OCI-LY7 (cell line): ENCODE results near the gene ZNRF2. TPM values are rescaled to one million over a fixed set of nuclear protein-coding genes. Genes with fewer than 3 reads are reported as not detected.
"Not testable (repeated sequence)": the region's sequence is repeated elsewhere in the genome, so short reads cannot be mapped to it uniquely, and the experiment has no call there.

Experiments
- BruUV-seq: library from RNA; stranded (reverse); fragments of 400-500 nt; replicated peaks from 2 replicates; lab custom pipeline; 2021; lab: Mats Ljungman, UMichigan
- CTCF ChIA-PET: fragments of 300-600 bp; sonication (Branson Sonifier 250); formaldehyde crosslinking; loops from one replicate; lab custom pipeline; 2022; ENCODE audit warnings: antibody characterized with exemption; ENCODE audit not compliant: unreplicated experiment; lab: Charles Lee
- POLR2A ChIA-PET: fragments of 300-600 bp; sonication (Branson Sonifier 250); formaldehyde crosslinking; loops from one replicate; lab custom pipeline; 2022; ENCODE audit warnings: antibody characterized with exemption; lab: Charles Lee
- DNase-seq: peaks from one replicate; pipeline ENCODE4 v3.0.0-alpha.2; 2015; ENCODE audit warnings: low spot score
- H2AFZ ChIP-seq: fragments of 200-600 bp; sonication (generic), shearing (Covaris generic); 2 replicates; pipeline ENCODE4 v1.6.1; 2014; ENCODE audit warnings: mild to moderate bottlenecking, antibody characterized with exemption, low read length, moderate library complexity
- H3K27ac ChIP-seq: fragments of 200-600 bp; sonication (generic); 2 replicates; pipeline ENCODE4 v1.5.1; 2014; ENCODE audit warnings: mixed run types, low read depth, mild to moderate bottlenecking, moderate library complexity, low read length, inconsistent platforms; ENCODE audit not compliant: poor library complexity, severe bottlenecking
- H3K36me3 ChIP-seq: fragments of 200-600 bp; sonication (generic); 2 replicates; pipeline ENCODE4 v1.6.1; 2014; ENCODE audit warnings: mild to moderate bottlenecking, antibody characterized with exemption, low read length, moderate library complexity, mixed read lengths; ENCODE audit not compliant: insufficient read depth
- H3K4me1 ChIP-seq: fragments of 200-600 bp; sonication (generic); 2 replicates; pipeline ENCODE4 v1.5.1; 2014; ENCODE audit warnings: mild to moderate bottlenecking, low read length; ENCODE audit not compliant: insufficient read depth, poor library complexity, severe bottlenecking
- H3K4me2 ChIP-seq: fragments of 200-600 bp; sonication (generic); 2 replicates; pipeline ENCODE4 v1.6.1; 2014; ENCODE audit warnings: mild to moderate bottlenecking, low read length
- H3K4me3 ChIP-seq: fragments of 200-600 bp; sonication (generic); 2 replicates; pipeline ENCODE4 v1.5.1; 2014; ENCODE audit warnings: mild to moderate bottlenecking, low read depth, low read length; ENCODE audit not compliant: poor library complexity, severe bottlenecking
- H3K79me2 ChIP-seq: fragments of 200-600 bp; sonication (generic); 2 replicates; pipeline ENCODE4 v1.6.1; 2016; ENCODE audit warnings: low read depth, mild to moderate bottlenecking, low read length, moderate library complexity, mixed read lengths; ENCODE audit not compliant: insufficient read depth
- H3K9me2 ChIP-seq: fragments of 200-600 bp; sonication (generic); 2 replicates; pipeline ENCODE4 v1.6.1; 2016; ENCODE audit warnings: mild to moderate bottlenecking, low read length, mixed read lengths; ENCODE audit not compliant: insufficient read depth
- H3K9me3 ChIP-seq: fragments of 200-600 bp; sonication (generic); 2 replicates; pipeline ENCODE4 v1.6.1; 2014; ENCODE audit warnings: mild to moderate bottlenecking, mixed run types, low read length, mixed read lengths
- H4K20me1 ChIP-seq: fragments of 200-600 bp; sonication (generic); 2 replicates; pipeline ENCODE4 v1.6.1; 2014; ENCODE audit warnings: mild to moderate bottlenecking, antibody characterized with exemption, low read length, moderate library complexity, mixed read lengths; ENCODE audit not compliant: insufficient read depth
- CTCF ChIP-seq: fragments of 200-600 bp; sonication (generic); conservative IDR thresholded peaks from 2 replicates; pipeline ENCODE4 v1.5.1; 2014; ENCODE audit warnings: mild to moderate bottlenecking, antibody characterized with exemption, low read length, moderate library complexity, mixed read lengths
- EZH2phosphoT487 ChIP-seq: fragments of 200-600 bp; sonication (generic); IDR thresholded peaks from 2 replicates; pipeline ENCODE4 v1.6.1; 2018; ENCODE audit warnings: low read depth, borderline replicate concordance, mild to moderate bottlenecking, mixed run types, antibody characterized with exemption, low read length, moderate library complexity, mixed read lengths
- intact Hi-C: fragments of 100-400 bp; cut with micrococcal nuclease; formaldehyde crosslinking; loops from one replicate; pipeline ENCODE4 v1.10.0; 2022; ENCODE audit not compliant: unreplicated experiment
- total RNA-seq, 2 experiments: library from RNA; depleted of rRNA in 1 of 2; stranded (reverse); fragments of >200 nt in 1 of 2; shearing (Covaris generic) in 1 of 2; gene quantifications; 2 replicates each; pipeline ENCODE4 v1.2.3, GENCODE V29; 2014 to 2022

ZNRF2 gene
- total RNA-seq, 2 experiments from 2014 or later = 21.2 to 24.7 TPM

- no peak for DNase-seq
- H3K36me3 ChIP-seq = no peaks in the 10 kb centered on the region
- H3K79me2 ChIP-seq = no peaks in the 10 kb centered on the region
- no peaks in the 10 kb centered on the region for H3K9me3 ChIP-seq
- no peak overlapping the region for H3K4me3 ChIP-seq
- POLR2A ChIA-PET = interaction anchor here (0.6 to 1.0 kb wide), 4 partner anchors 14 to 443 kb away, joined by 3 to 4 read pairs (median 3); no protein-coding TSS in a partner anchor
- H2AFZ ChIP-seq = no peak overlapping the region
- CTCF ChIA-PET = no interaction called here
- H3K4me1 ChIP-seq = no peaks in the 10 kb centered on the region
- no peaks in the 10 kb centered on the region for H4K20me1 ChIP-seq
- BruUV-seq = no TSS peak
- H3K4me2 ChIP-seq = no peak overlapping the region
- TF ChIP-seq EZH2phosphoT487 (no peak), CTCF (no peak)
- H3K9me2 ChIP-seq = no peaks in the 10 kb centered on the region
- H3K27ac ChIP-seq = no peak overlapping the region
- intact Hi-C loops = no loop called here
Measured at GRCh38 chr7:30260246-30260768, 24.1 kb upstream of the ZNRF2 start.

- intact Hi-C loops = no loop called here
- no peak overlapping the region for H2AFZ ChIP-seq
- no peaks in the 10 kb centered on the region for H3K36me3 ChIP-seq
- POLR2A ChIA-PET = interaction anchor here (2.7 kb wide), 1 partner anchor 12 kb away, joined by 31 read pairs; no protein-coding TSS in a partner anchor
- CTCF ChIA-PET = interaction anchor here (1.6 kb wide), 1 partner anchor 8 kb away, joined by 5 read pairs; no protein-coding TSS in a partner anchor
- H3K4me2 ChIP-seq = no peak overlapping the region
- peaks cover 9% of the 10 kb centered on the region for H3K4me1 ChIP-seq
- BruUV-seq = no TSS peak
- no peaks in the 10 kb centered on the region for H4K20me1 ChIP-seq
- TF ChIP-seq EZH2phosphoT487 (no peak), CTCF (no peak)
- H3K79me2 ChIP-seq = no peaks in the 10 kb centered on the region
- no peaks in the 10 kb centered on the region for H3K9me2 ChIP-seq
- no peak overlapping the region for H3K27ac ChIP-seq
- H3K9me3 ChIP-seq = no peaks in the 10 kb centered on the region
- DNase-seq = no peak
- H3K4me3 ChIP-seq = no peak overlapping the region
Measured at GRCh38 chr7:30263090-30263710, 21.2 kb upstream of the ZNRF2 start.

- H3K4me1 ChIP-seq = peaks cover 9% of the 10 kb centered on the region
- POLR2A ChIA-PET = interaction anchor here (2.7 kb wide), 1 partner anchor 11 kb away, joined by 31 read pairs; no protein-coding TSS in a partner anchor
- H3K9me2 ChIP-seq = no peaks in the 10 kb centered on the region
- TF ChIP-seq CTCF (no peak), EZH2phosphoT487 (no peak)
- no peak overlapping the region for H3K4me2 ChIP-seq
- H3K4me3 ChIP-seq = no peak overlapping the region
- DNase-seq = no peak
- no peaks in the 10 kb centered on the region for H3K79me2 ChIP-seq
- no peaks in the 10 kb centered on the region for H3K9me3 ChIP-seq
- BruUV-seq = no TSS peak
- intact Hi-C loops = no loop called here
- CTCF ChIA-PET = no interaction called here
- no peaks in the 10 kb centered on the region for H4K20me1 ChIP-seq
- H3K27ac ChIP-seq = no peak overlapping the region
- no peak overlapping the region for H2AFZ ChIP-seq
- H3K36me3 ChIP-seq = no peaks in the 10 kb centered on the region
Measured at GRCh38 chr7:30264052-30264451, 20.3 kb upstream of the ZNRF2 start.

- POLR2A ChIA-PET = not testable (repeated sequence)
Measured at GRCh38 chr7:30265189-30265588, 19.2 kb upstream of the ZNRF2 start.

More at GRCh38 chr7:30265189-30265588, 19.2 kb upstream of the ZNRF2 start:
- H4K20me1 ChIP-seq, H3K9me3 ChIP-seq, H2AFZ ChIP-seq, H3K36me3 ChIP-seq, BruUV-seq, H3K4me2 ChIP-seq, H3K79me2 ChIP-seq, H3K4me3 ChIP-seq, H3K9me2 ChIP-seq, DNase-seq, H3K27ac ChIP-seq, H3K4me1 ChIP-seq, intact Hi-C loops, CTCF ChIA-PET: not testable (repeated sequence)
